Activated T-helper 1 cell treated with anti-CD3 and anti-CD28 coated beads, Interleukin-12 subunit alpha, Interleukin-12 subunit beta, Interleukin-2, Interleukin-4 antibody, amounts not matched to agents 30 ng/mL and 10 ng/mL and 1 ng/mL, durations not matched to agents 14 hours and 24 hours and 36 hours (primary cell): ENCODE results near the gene ATP10A. TPM values are rescaled to one million over a fixed set of nuclear protein-coding genes. Genes with fewer than 3 reads are reported as not detected.

Source experiments
- DNase-seq: peaks from one replicate; pipeline ENCODE4 v3.0.0; 2021; ENCODE audit warnings: low spot score
- H3K27ac Mint-ChIP-seq: one replicate; pipeline ENCODE4 v1.8.0; 2021; ENCODE audit warnings: mild to moderate bottlenecking, mixed read lengths
- H3K27me3 Mint-ChIP-seq: one replicate; pipeline ENCODE4 v1.8.0; 2022; ENCODE audit warnings: mild to moderate bottlenecking, moderate library complexity, mixed read lengths; ENCODE audit not compliant: insufficient read depth
- H3K36me3 Mint-ChIP-seq: one replicate; pipeline ENCODE4 v1.8.0; 2021; ENCODE audit warnings: low read depth, mixed read lengths
- H3K4me1 Mint-ChIP-seq: one replicate; pipeline ENCODE4 v1.8.0; 2021; ENCODE audit warnings: low read depth, mixed read lengths
- H3K4me3 Mint-ChIP-seq: one replicate; pipeline ENCODE4 v1.8.0; 2021; ENCODE audit warnings: mild to moderate bottlenecking, moderate library complexity, mixed read lengths
- H3K9me3 Mint-ChIP-seq: one replicate; pipeline ENCODE4 v1.8.0; 2021; ENCODE audit warnings: mixed read lengths
- intact Hi-C: fragments of 100-400 bp; cut with micrococcal nuclease; formaldehyde crosslinking; loops from one replicate; pipeline ENCODE4 v1.15.1; 2024
- total RNA-seq: library from RNA; stranded (reverse); gene quantifications from 2 replicates; pipeline ENCODE4 v1.2.3, GENCODE V29; 2022

Gene ATP10A
- total RNA-seq, 1 donor from 2014 or later: 42.8 TPM

- H3K36me3 Mint-ChIP-seq: peaks cover 17% of the 10 kb centered on the region
- H3K4me1 Mint-ChIP-seq: no peaks in the 10 kb centered on the region
- H3K27ac Mint-ChIP-seq: no peak overlapping the region
- intact Hi-C loops: no loop called here
- DNase-seq: no peak
- H3K4me3 Mint-ChIP-seq: no peak overlapping the region
- no peaks in the 10 kb centered on the region for H3K9me3 Mint-ChIP-seq
- no peaks in the 10 kb centered on the region for H3K27me3 Mint-ChIP-seq
Observed at GRCh38 chr15:25725758-25726157, 137.4 kb downstream of the ATP10A start.

GRCh38 chr15:25724899-25725298 is 138.2 kb downstream of the ATP10A start:
- Mint-ChIP-seq H3K27ac (no peak overlapping the region), H3K36me3 (peaks cover 20% of the 10 kb centered on the region), H3K27me3 (no peaks in the 10 kb centered on the region), H3K9me3 (no peaks in the 10 kb centered on the region), H3K4me3 (no peak overlapping the region), H3K4me1 (no peaks in the 10 kb centered on the region)
- no peak for DNase-seq
- intact Hi-C loops: no loop called here

- no peaks in the 10 kb centered on the region for H3K4me1 Mint-ChIP-seq
- peaks cover 16% of the 10 kb centered on the region for H3K36me3 Mint-ChIP-seq
- H3K4me3 Mint-ChIP-seq: no peak overlapping the region
- intact Hi-C loops: no loop called here
- no peak for DNase-seq
- no peak overlapping the region for H3K27ac Mint-ChIP-seq
- no peaks in the 10 kb centered on the region for H3K9me3 Mint-ChIP-seq
- H3K27me3 Mint-ChIP-seq: no peaks in the 10 kb centered on the region
Observed at GRCh38 chr15:25721605-25721955, 141.5 kb downstream of the ATP10A start.

DNA sequence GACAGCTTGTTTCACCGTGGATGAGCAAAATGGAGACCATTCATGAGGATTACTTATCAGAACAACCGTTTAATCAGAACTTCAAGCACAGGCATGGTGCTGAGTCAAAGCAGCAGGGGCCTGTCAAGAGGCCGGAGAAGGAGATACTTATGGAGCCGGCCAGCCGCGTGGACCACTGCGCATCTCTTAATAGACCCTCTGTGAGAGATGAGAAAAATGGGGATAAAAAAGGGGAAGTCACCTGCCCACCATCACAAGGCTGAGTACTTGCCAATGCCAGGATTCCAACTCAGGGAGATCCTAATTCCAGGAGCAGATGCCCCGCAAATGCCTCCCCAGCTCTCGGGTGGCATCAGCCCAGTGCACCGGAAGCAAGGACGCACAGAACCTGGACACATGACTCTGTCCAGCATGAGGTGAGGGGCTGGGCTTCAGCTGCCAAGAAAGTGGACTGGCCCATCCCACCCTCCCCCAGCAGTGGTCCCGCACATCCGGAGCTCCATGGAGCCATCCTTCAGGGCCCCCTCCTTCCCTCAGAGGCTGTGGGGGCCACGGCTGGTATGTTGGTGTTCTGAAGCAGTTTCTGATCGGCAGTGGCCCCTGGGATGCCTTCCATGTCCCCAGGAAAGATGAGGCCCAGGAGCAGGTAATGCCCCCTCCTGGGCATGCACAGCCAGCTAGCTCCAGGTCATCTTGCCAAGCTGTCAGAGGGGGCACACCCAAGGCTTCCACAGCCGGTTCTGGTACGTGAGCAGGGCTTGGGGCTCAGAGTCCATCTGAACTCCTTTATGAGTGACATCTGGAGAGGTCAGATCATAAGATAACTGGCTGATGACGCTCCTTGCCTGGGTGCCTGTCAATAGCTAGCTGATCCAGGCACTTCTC is 143.8 kb downstream of the ATP10A start:
- intact Hi-C loops: no loop called here
- no peak for DNase-seq

GRCh38 chr15:25718597-25718996 is 144.5 kb downstream of the ATP10A start:
- peaks cover 16% of the 10 kb centered on the region for H3K36me3 Mint-ChIP-seq
- H3K4me1 Mint-ChIP-seq: no peaks in the 10 kb centered on the region
- H3K4me3 Mint-ChIP-seq: no peak overlapping the region
- DNase-seq: no peak
- H3K27me3 Mint-ChIP-seq: no peaks in the 10 kb centered on the region
- no peak overlapping the region for H3K27ac Mint-ChIP-seq
- intact Hi-C loops: no loop called here
- no peaks in the 10 kb centered on the region for H3K9me3 Mint-ChIP-seq

More for the DNA sequence above, 143.8 kb downstream of the ATP10A start:
- no peak overlapping the region for H3K4me3 Mint-ChIP-seq
- no peaks in the 10 kb centered on the region for H3K9me3 Mint-ChIP-seq
- H3K4me1 Mint-ChIP-seq: no peaks in the 10 kb centered on the region
- H3K36me3 Mint-ChIP-seq: peaks cover 16% of the 10 kb centered on the region
- H3K27me3 Mint-ChIP-seq: no peaks in the 10 kb centered on the region
- no peak overlapping the region for H3K27ac Mint-ChIP-seq

DNA sequence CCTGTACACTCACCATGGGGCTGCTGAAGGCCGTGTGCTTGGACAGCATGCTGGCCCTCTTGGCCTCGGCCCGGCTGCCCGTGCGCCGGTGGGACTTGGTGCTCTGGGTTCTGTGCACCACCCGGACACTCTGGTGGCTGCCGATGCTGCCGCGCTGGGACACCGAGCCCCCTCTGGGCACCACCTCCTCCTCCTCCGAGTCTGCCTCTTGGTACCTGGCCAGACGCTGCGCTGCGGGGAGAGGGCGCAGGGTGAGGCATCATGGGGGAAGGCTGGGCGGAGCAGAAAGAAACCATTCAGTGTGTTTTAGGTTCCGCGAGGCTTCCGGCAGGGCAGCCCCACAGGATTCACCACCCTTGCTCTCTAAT is 145.0 kb downstream of the ATP10A start:
- H3K36me3 Mint-ChIP-seq: peaks cover 16% of the 10 kb centered on the region
- DNase-seq: no peak
- intact Hi-C loops: no loop called here
- no peak overlapping the region for H3K4me3 Mint-ChIP-seq
- H3K9me3 Mint-ChIP-seq: no peaks in the 10 kb centered on the region
- H3K4me1 Mint-ChIP-seq: no peaks in the 10 kb centered on the region
- no peaks in the 10 kb centered on the region for H3K27me3 Mint-ChIP-seq
- H3K27ac Mint-ChIP-seq: no peak overlapping the region

DNA sequence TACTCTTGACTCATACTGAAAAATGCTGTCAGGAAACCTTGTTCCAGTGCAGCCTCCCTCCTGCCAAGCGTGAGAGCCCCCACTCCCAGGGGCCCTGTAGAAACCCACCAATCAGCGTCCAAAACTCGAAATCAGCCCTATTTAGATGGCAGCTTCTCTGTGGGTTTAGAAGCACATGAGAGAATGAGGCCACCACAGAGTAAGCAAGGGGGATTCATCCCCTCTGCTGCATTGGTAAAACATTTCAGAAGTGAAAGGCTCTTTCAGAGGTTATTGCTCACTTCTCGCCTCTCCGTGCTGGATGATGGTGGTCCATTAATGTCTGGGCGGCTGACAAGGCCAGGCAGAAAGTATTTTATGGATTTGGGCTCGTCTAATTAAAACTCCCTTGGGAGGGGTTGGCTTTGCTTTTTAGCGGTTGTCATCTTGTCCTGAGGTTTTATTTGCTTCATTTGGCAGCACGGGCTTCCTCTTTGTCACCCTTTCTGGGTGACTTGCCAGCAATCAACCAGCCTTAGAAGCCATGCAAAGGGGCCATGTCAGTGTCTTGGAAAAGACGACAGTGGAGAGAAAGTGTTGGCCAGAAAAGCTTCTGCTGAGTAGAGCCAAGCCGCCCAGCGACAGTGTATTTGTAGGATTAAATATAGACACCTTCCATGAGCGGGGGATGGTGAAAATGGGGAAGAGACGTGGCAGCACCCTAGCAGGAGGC is 145.5 kb downstream of the ATP10A start:
- no peak for DNase-seq
- Mint-ChIP-seq H3K27me3 (no peaks in the 10 kb centered on the region), H3K4me1 (no peaks in the 10 kb centered on the region), H3K9me3 (no peaks in the 10 kb centered on the region), H3K36me3 (peaks cover 15% of the 10 kb centered on the region), H3K4me3 (no peak overlapping the region), H3K27ac (no peak overlapping the region)
- intact Hi-C loops: no loop called here

DNA sequence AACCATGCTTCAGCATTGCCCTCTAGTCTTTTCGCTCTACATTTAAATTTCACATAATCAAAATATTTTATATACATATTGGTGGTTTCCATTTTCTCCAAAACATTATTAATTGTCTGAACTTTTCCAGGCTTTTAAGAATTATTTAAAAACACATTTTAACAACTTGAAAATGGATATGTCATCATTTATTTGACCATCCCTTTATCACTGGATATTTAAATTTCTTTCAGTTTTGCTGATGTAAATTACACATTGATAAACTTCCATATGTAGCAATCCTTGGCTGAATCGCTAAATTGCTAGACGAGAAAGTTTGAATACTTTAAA is 146.0 kb downstream of the ATP10A start:
- intact Hi-C loops: no loop called here
- Mint-ChIP-seq H3K27me3 (no peaks in the 10 kb centered on the region), H3K36me3 (peaks cover 17% of the 10 kb centered on the region), H3K9me3 (no peaks in the 10 kb centered on the region), H3K4me1 (no peaks in the 10 kb centered on the region), H3K27ac (no peak overlapping the region), H3K4me3 (no peak overlapping the region)
- no peak for DNase-seq

DNA sequence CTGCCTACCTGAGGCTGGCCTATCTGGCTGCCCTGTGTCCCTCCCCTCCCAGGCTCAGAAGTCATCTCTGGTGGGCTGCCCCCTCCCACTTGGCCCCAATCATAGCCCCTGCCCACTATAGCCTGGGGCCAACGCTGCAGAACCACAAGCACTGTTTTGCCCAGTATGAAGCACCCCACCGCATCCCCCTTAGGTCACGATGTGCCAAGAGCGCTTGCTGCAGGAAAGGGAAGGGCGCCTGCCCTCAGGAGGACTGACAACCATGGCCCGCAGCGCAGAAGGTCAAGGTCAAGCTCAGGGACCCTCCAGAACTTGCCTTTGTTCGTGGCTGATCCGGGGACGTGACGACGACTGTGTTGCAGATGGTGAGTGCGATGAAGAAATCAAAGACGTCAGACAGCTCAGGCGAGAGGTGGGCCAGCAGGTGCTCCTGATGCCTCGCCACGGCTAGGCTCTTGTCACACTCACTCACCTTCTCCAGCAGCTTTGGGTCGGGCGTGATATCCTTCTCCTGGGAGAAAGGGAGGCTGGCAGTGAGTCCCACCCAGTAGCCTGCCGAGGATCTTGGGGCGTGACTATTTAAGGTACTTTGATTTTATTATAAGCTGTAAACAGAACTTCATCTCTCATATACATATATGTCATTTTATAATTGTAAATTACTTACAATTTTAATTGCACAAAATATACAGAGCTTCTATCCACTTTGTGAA is 146.6 kb downstream of the ATP10A start:
- Mint-ChIP-seq H3K4me1 (no peaks in the 10 kb centered on the region), H3K27me3 (no peaks in the 10 kb centered on the region), H3K9me3 (no peaks in the 10 kb centered on the region), H3K36me3 (peaks cover 14% of the 10 kb centered on the region), H3K27ac (no peak overlapping the region), H3K4me3 (no peak overlapping the region)
- no peak for DNase-seq
- intact Hi-C loops: no loop called here

GRCh38 chr15:25715536-25716413 is 147.4 kb downstream of the ATP10A start:
- Mint-ChIP-seq H3K27ac (no peak overlapping the region), H3K9me3 (no peaks in the 10 kb centered on the region), H3K27me3 (no peaks in the 10 kb centered on the region), H3K4me3 (no peak overlapping the region), H3K36me3 (peaks cover 14% of the 10 kb centered on the region), H3K4me1 (no peaks in the 10 kb centered on the region)
- intact Hi-C loops: no loop called here
- DNase-seq: no peak

DNA sequence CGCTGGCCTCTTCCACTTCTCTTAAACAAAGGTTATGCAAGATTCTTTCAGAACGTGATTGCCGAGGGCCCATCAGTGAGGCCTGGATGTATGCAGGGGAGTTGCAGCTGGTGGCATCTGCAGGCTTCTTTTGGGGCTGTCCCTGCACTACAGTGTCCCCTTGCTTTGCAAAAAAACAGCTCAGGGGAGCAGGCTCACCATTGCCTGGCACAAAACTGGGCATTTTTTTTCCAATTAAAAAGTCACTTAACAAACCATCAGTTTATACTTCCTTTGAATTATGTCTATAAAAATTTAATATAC is 148.6 kb downstream of the ATP10A start:
- intact Hi-C loops: no loop called here
- Mint-ChIP-seq H3K27ac (no peak overlapping the region), H3K4me3 (no peak overlapping the region), H3K36me3 (peaks cover 11% of the 10 kb centered on the region), H3K9me3 (no peaks in the 10 kb centered on the region), H3K27me3 (no peaks in the 10 kb centered on the region), H3K4me1 (no peaks in the 10 kb centered on the region)
- no peak for DNase-seq

- H3K4me3 Mint-ChIP-seq: no peak overlapping the region
- DNase-seq: no peak
- no peaks in the 10 kb centered on the region for H3K27me3 Mint-ChIP-seq
- H3K4me1 Mint-ChIP-seq: no peaks in the 10 kb centered on the region
- H3K27ac Mint-ChIP-seq: no peak overlapping the region
- H3K36me3 Mint-ChIP-seq: peaks cover 11% of the 10 kb centered on the region
- intact Hi-C loops: no loop called here
- H3K9me3 Mint-ChIP-seq: no peaks in the 10 kb centered on the region
Observed at GRCh38 chr15:25713736-25714537, 149.2 kb downstream of the ATP10A start.
